Body of pancreas (tissue), 4 donors: ENCODE measurements around the gene SEMA6A. TPM values are rescaled to one million over a fixed set of nuclear protein-coding genes. Genes with fewer than 3 reads are reported as not detected.

Experiments used
- ATAC-seq: fragments of 150-250 bp; one replicate; pipeline ENCODE4 v1.9.1; 2016
- DNase-seq, 4 donors: peaks; one replicate each; pipeline ENCODE4 v3.0.0-alpha.2; 2019
- H3K27ac ChIP-seq, 4 donors: fragments of 200-600 bp; sonication (generic); 1 replicate in 3 of 4; 2 replicates in 1 of 4; pipeline versions ENCODE4 v1.5.1 to v1.6.1; 2016 to 2019; ENCODE audit warnings: mild to moderate bottlenecking in 1 of 4, mixed read lengths in 1 of 4, moderate library complexity in 1 of 4
- H3K27me3 ChIP-seq, 2 donors: fragments of 200-600 bp; sonication (generic); one replicate each; pipeline ENCODE4 v1.6.0; 2016; ENCODE audit warnings: mild to moderate bottlenecking in 1 of 2
- H3K36me3 ChIP-seq, 2 donors: fragments of 200-600 bp; sonication (generic); replicated peaks in 1 of 2; 2 replicates each; pipeline ENCODE4 v1.5.1; 2016; ENCODE audit warnings: low read depth in 2 of 2; ENCODE audit not compliant: insufficient read depth in 1 of 2
- H3K4me1 ChIP-seq: fragments of 200-600 bp; sonication (generic); one replicate; pipeline ENCODE4 v1.6.0; 2016
- H3K4me3 ChIP-seq, 2 donors: fragments of 200-600 bp; sonication (generic); 1 replicate in 1 of 2; 2 replicates in 1 of 2; pipeline ENCODE4 v1.5.1; 2016 to 2019
- H3K9me3 ChIP-seq, 3 donors: fragments of 200-600 bp; sonication (generic); 1 replicate in 2 of 3; 2 replicates in 1 of 3; pipeline ENCODE4 v1.5.1; 2016
- POLR2A ChIP-seq, 3 donors: fragments of 450-650 bp; IDR thresholded peaks; one replicate each; pipeline ENCODE4 v1.6.1; 2016; ENCODE audit warnings: antibody characterized with exemption in 3 of 3, mild to moderate bottlenecking in 2 of 3
- WGBS, 2 donors: methylation state at CpG; one replicate each; pipeline ENCODE4 v1.1.5; 2017; 5-methylcytosine and 5-hydroxymethylcytosine counted together
- intact Hi-C: fragments of 100-400 bp; cut with DNase I; formaldehyde crosslinking; loops from one replicate; pipeline ENCODE4 v1.15.1; 2023
- total RNA-seq, 2 donors: library from RNA; depleted of rRNA; stranded (reverse); fragments of >200 nt; gene quantifications; one replicate each; pipeline ENCODE4 v1.1.0, GENCODE V29; 2016
- TF ChIP-seq, protein P1 (sequence below), 7 experiments: fragments of 450-650 bp in 4 of 7; fragments of 200-600 bp in 3 of 7; sonication (generic) in 3 of 7; IDR thresholded peaks; one replicate each; pipeline ENCODE4 v1.5.1; 2016 to 2019; ENCODE audit warnings: antibody characterized with exemption in 7 of 7

The SEMA6A gene
- total RNA-seq, 2 donors from 2014 or later = 18.7 to 25.1 TPM

DNA sequence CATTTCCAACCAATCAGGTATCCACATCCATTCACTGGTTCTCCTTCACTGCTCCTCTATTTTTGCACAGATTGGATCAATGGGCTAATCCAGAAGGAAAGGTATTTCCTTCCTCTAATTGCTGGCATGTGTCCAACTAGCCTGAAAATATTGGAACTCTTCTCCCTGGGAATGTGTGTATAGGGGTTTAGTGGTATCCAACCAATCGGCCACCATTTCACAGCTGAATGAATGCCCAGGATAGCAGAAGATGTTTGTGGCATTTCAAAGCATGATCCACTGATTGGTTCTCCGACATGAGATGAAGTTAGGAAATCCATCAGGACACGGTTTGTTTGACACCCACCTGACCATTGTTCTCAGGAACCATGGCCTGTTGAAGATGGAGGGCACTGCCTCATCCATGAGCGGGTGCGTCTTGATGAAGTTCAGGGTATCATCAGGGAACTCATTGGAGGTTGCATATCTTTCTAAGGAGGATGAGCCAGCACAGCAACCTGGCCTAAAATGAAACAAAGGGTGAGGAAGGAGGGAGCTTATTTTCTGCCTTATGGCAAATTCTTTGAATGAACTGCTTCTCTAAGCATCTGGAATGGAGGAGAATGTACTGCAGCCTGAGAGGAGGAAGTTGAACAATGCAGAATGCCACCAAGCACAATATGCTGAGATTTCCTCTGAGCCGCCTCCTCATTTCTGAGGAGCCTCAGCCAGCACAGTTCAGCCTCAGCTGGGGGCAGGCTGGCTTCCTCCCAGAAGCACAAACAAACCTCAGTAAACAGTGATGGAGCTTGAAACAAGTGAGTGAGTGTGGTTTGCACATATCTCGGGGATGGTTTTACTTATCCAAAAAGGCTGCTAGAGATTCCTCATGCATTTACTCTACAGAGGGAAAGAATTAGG is 94.6 kb downstream of the SEMA6A start:
- no peaks in the 10 kb centered on the region for H3K9me3 ChIP-seq
- intact Hi-C loops = no loop called here
- H3K36me3 ChIP-seq = peaks cover 3% of the 10 kb centered on the region in 2 donors
- no peaks in the 10 kb centered on the region for H3K27me3 ChIP-seq
- H3K27ac ChIP-seq = no peak overlapping the region
- WGBS, 2 donors = 84% methylated on average over 7 of the region's 7 CpGs
- no peak overlapping the region for H3K4me3 ChIP-seq
- DNase-seq = no peak
- H3K4me1 ChIP-seq = no peaks in the 10 kb centered on the region
- no peak for ATAC-seq
- TF ChIP-seq POLR2A (IDR thresholded peaks at IDR 0.05) = no peak
- TF ChIP-seq, protein P1, sequence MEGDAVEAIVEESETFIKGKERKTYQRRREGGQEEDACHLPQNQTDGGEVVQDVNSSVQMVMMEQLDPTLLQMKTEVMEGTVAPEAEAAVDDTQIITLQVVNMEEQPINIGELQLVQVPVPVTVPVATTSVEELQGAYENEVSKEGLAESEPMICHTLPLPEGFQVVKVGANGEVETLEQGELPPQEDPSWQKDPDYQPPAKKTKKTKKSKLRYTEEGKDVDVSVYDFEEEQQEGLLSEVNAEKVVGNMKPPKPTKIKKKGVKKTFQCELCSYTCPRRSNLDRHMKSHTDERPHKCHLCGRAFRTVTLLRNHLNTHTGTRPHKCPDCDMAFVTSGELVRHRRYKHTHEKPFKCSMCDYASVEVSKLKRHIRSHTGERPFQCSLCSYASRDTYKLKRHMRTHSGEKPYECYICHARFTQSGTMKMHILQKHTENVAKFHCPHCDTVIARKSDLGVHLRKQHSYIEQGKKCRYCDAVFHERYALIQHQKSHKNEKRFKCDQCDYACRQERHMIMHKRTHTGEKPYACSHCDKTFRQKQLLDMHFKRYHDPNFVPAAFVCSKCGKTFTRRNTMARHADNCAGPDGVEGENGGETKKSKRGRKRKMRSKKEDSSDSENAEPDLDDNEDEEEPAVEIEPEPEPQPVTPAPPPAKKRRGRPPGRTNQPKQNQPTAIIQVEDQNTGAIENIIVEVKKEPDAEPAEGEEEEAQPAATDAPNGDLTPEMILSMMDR (IDR thresholded peaks at IDR 0.05) = no peak

DNA sequence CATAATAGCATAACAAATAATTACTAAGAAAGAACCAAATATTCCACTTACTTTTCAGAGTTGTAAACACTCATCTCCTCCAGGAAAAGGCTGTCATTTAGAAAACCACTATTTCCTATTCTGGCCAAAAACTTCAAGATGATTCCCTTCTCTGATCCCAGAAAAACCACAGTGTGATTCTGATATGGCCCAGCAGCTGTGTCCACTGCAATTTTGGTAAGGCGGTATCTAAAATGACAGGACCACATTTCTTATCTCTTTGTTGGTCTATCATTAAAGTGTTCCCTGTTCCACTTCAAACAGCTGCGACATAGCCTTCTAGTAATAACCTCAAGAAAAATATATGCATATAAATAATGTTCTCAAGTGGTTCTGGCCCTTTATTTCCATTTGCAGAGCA is 96.1 kb downstream of the SEMA6A start:
- 63 to 66% methylated on average over 2 of the region's 2 CpGs for WGBS, 2 donors
- intact Hi-C loops = no loop called here
- no peaks in the 10 kb centered on the region for H3K4me1 ChIP-seq
- TF ChIP-seq, protein P1 (IDR thresholded peaks at IDR 0.05) = no peak
- TF ChIP-seq POLR2A (IDR thresholded peaks at IDR 0.05) = no peak
- no peaks in the 10 kb centered on the region for H3K27me3 ChIP-seq
- DNase-seq (no peak), ATAC-seq (no peak)
- H3K9me3 ChIP-seq = no peaks in the 10 kb centered on the region
- H3K27ac ChIP-seq = no peak overlapping the region
- H3K4me3 ChIP-seq = no peak overlapping the region
- H3K36me3 ChIP-seq = peaks cover 3% of the 10 kb centered on the region in 2 donors

DNA sequence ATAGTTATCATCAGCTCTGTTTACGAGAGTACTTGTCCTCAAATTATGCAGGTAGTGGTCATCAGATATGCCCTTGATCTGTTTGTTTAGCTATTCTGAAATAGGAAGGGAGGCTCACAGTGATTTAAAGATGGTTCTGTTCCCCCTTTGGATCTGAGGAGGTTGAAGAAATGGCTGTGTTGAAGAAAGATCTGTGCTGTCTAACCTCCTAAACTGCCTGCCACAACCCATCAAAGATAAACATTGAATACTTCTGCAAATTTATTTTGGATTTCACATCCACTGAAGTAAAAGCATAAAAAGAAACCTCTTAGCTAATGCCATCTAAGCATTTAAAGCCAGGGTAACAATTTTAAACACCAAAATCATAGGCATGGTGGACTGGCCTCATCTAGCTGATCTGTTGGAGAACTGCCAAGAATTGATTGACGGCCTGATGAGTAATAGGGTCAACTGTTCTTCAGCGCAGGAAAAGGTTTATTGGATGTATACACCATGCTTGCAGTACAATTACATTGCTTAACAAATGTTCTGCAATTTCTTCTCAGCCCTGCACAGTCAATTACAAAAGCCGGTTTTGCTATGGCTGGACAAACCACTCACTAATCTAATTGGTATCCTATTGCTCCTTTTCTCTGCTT is 97.6 kb downstream of the SEMA6A start:
- Histone ChIP-seq H3K36me3 (peaks cover 1 to 3% of the 10 kb centered on the region in 2 donors), H3K9me3 (no peaks in the 10 kb centered on the region), H3K4me1 (no peaks in the 10 kb centered on the region), H3K4me3 (no peak overlapping the region), H3K27ac (no peak overlapping the region), H3K27me3 (no peaks in the 10 kb centered on the region)
- DNase-seq (no peak), ATAC-seq (no peak)
- intact Hi-C loops = no loop called here
- no peak for TF ChIP-seq POLR2A (IDR thresholded peaks at IDR 0.05)
- TF ChIP-seq, protein P1 (IDR thresholded peaks at IDR 0.05) = no peak
- WGBS, 2 donors = 86 to 91% methylated on average over 4 of the region's 4 CpGs

DNA sequence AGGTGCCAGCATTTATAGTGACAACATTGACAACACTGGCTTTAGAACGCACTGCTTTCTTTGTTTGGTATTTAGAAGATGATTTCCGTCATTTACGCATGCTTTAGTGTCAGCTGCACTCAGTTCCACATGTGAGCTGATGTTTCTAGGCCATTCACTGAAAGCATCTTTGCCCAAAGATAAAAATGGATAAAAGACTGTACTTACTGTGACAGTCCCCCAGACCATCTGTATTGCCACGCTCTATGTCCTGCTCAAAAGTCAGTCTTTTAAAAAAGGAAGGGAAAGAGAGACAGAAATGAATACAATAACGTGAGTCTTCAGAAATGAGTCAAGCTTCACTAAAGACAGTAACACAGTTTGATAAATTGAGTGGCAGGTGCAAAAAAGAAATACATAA is 99.3 kb downstream of the SEMA6A start:
- WGBS, 2 donors = 93 to 97% methylated on average over 5 of the region's 5 CpGs
- intact Hi-C loops = no loop called here
- H3K36me3 ChIP-seq = peaks cover 3 to 5% of the 10 kb centered on the region in 2 donors

DNA sequence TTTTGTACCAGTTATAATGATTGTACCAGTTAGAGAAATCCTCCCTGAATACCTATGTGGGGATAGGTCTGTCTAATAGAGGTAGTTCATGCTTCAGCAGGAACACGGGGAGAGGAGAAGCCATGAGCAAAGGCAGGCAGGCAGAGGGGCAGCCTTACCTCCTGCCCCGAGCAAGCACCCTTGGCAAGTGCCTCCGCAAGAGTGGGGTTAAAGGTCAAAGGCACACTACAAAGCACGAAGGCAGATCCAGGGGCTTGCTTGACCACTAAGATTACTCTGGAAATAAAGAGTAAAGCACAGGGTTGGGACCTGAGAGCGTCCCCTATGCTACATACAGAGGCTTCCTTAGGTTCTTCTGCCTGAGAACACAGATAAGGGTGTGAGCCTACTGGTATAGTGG is 100.9 kb downstream of the SEMA6A start:
- Histone ChIP-seq H3K27ac (peak overlapping the region in 1 of 4 donors; percentile 41), H3K4me3 (no peak overlapping the region), H3K27me3 (no peaks in the 10 kb centered on the region), H3K9me3 (no peaks in the 10 kb centered on the region), H3K4me1 (no peaks in the 10 kb centered on the region), H3K36me3 (peaks cover 3 to 5% of the 10 kb centered on the region in 2 donors)
- TF ChIP-seq, protein P1 (IDR thresholded peaks at IDR 0.05) = no peak
- DNase-seq (no peak), ATAC-seq (no peak)
- intact Hi-C loops = no loop called here
- 70 to 85% methylated on average over 5 of the region's 5 CpGs for WGBS, 2 donors

More for the DNA sequence above, 99.3 kb downstream of the SEMA6A start:
- DNase-seq (no peak), ATAC-seq (no peak)
- no peak overlapping the region for H3K27ac ChIP-seq
- TF ChIP-seq POLR2A (IDR thresholded peaks at IDR 0.05) = no peak
- H3K27me3 ChIP-seq = no peaks in the 10 kb centered on the region
- H3K4me1 ChIP-seq = no peaks in the 10 kb centered on the region
- H3K9me3 ChIP-seq = no peaks in the 10 kb centered on the region
- no peak overlapping the region for H3K4me3 ChIP-seq
